ENCODE results near the gene ZNF221.

ZNF221 gene

GRCh38 chr19:43957891-43958290 is 6.9 kb downstream of the ZNF221 start:
- no peak for DNase-seq (ENCODE audit: low spot score)

GRCh38 chr19:43960411-43960810 is 9.4 kb downstream of the ZNF221 start:
- no peak for DNase-seq (ENCODE audit: low spot score)

GRCh38 chr19:43966079-43966694 is 15.2 kb downstream of the ZNF221 start:
- DNase-seq (ENCODE audit: low spot score), result no peak

GRCh38 chr19:43976732-43977131 is 25.7 kb downstream of the ZNF221 start:
- DNase-seq (ENCODE audit: low spot score), result no peak

GRCh38 chr19:43983544-43983911 is 32.5 kb downstream of the ZNF221 start:
- no peak for DNase-seq (ENCODE audit: low spot score)

- DNase-seq (ENCODE audit: low spot score), result peak; percentile 97
These were observed 33.1 kb downstream of the ZNF221 start, which contains the start of gene ZNF155 for GRCh38 chr19:43983912-43984686. TSS of gene ZNF155 (plus strand) at chr19:43984188. CDS start at chr19:43988544, 4,356 bp downstream.

- DNase-seq (ENCODE audit: low spot score), result no peak
These were observed 33.6 kb downstream of the ZNF221 start for GRCh38 chr19:43984687-43985000.

GRCh38 chr19:43997631-43998290 is 46.7 kb downstream of the ZNF221 start:
- DNase-seq (ENCODE audit: low spot score), result no peak

GRCh38 chr19:44002212-44002565 is 51.2 kb downstream of the ZNF221 start:
- DNase-seq (ENCODE audit: low spot score), result no peak

- peak; percentile 96 for DNase-seq (ENCODE audit: low spot score)
These were observed 51.8 kb downstream of the ZNF221 start, which contains the start of gene ZNF230 for GRCh38 chr19:44002566-44003460. TSS of gene ZNF230 (plus strand) at chr19:44002957. CDS start at chr19:44007079, 4,122 bp downstream.

GRCh38 chr19:44003461-44004009 is 52.5 kb downstream of the ZNF221 start:
- no peak for DNase-seq (ENCODE audit: low spot score)

- DNase-seq (ENCODE audit: low spot score), result no peak
These were observed 54.9 kb downstream of the ZNF221 start for GRCh38 chr19:44005973-44006372.

- DNase-seq (ENCODE audit: low spot score), result no peak
These were observed 56.4 kb downstream of the ZNF221 start for GRCh38 chr19:44007473-44007872.

GRCh38 chr19:44010468-44010867 is 59.4 kb downstream of the ZNF221 start:
- DNase-seq (ENCODE audit: low spot score), result no peak

Measured in putamen (tissue), 1 donor.